Uterus (tissue), 2 donors: ENCODE measurements around the gene SELENOO.

ENCODE experiments used
- CTCF ChIP-seq, 4 experiments: fragments of 200-600 bp in 2 of 4; fragments of 450-650 bp in 2 of 4; sonication (generic) in 2 of 4; IDR thresholded peaks; one replicate each; pipeline ENCODE4 v1.5.1; 2016 to 2019; ENCODE audit warnings: antibody characterized with exemption in 4 of 4, mild to moderate bottlenecking in 2 of 4, moderate library complexity in 1 of 4
- POLR2A ChIP-seq, 2 donors: fragments of 450-650 bp; IDR thresholded peaks; one replicate each; pipeline ENCODE4 v1.6.1; 2016; ENCODE audit warnings: antibody characterized with exemption in 2 of 2, mild to moderate bottlenecking in 1 of 2, moderate library complexity in 1 of 2

DNA sequence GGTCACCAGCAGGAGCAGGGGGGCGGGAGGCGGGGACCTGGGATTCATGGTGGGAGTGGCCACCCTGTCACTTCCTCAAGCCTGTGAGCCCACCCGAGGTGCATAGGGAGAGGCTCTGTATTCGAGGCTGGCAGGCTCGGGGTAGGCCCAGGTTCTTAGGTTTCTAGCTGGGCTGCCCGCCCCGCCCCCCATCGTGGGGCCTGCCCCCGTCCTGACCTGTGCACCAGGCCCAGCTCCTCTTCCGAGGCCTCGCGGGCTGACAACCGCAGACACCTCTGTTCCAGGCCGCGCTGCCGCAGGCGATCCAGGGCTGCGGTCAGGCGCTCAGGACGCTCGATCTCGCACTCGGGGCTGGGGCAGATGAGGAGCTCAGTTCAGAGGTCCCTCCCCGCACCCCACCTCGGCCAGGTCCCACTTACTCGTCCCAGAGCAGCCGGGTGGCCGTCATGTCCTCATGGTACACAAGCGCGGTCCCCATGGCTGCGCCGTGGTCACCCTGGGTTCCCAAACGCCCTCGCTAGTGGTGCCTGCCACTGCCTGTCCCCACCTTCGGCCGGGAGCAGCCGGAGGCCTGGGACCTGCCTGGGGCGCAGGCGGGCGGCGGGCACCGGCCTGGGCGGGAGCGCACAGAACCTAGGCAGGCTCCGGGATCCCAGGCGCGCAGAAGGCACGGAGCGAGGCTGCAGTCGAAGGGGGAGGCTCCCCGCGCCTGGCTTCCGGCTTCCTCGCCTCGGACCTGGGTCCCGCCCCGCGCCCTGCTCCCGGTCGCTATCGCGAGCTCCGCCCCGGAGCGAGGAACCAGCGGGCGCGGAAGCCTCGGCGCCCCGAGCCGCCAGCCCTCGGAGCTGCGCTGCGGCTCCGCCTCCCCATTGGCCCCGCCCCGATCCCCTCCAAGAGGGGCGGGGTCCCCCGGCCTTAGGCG, 50.0 kb downstream of the SELENOO start, which contains the start of gene HDAC10:
- peak in 1 of 2 donors; percentile 33 for TF ChIP-seq POLR2A (IDR thresholded peaks at IDR 0.05)
- no peak for TF ChIP-seq CTCF (IDR thresholded peaks at IDR 0.05)
